ENCODE data around the gene HOXD13. TPM values are rescaled to one million over a fixed set of nuclear protein-coding genes. Genes with fewer than 3 reads are reported as not detected.

HOXD13 gene
- total RNA-seq, 1 donor from 2014 or later = 1.1 TPM

- peak; percentile 90 for DNase-seq (ENCODE audit: low spot score)
Measured at GRCh38 chr2:176130147-176130956, 37.8 kb downstream of the HOXD13 start.

GRCh38 chr2:176130957-176131847, 38.7 kb downstream of the HOXD13 start:
- DNase-seq (ENCODE audit: low spot score) = no peak

- DNase-seq (ENCODE audit: low spot score) = no peak
Measured at GRCh38 chr2:176131848-176132158, 39.3 kb downstream of the HOXD13 start.

- DNase-seq (ENCODE audit: low spot score) = peak; percentile 73
Measured at GRCh38 chr2:176132205-176133171, 40.0 kb downstream of the HOXD13 start.

- DNase-seq (ENCODE audit: low spot score) = no peak
Measured at GRCh38 chr2:176133389-176133788, 40.9 kb downstream of the HOXD13 start.

GRCh38 chr2:176134035-176134434, 41.5 kb downstream of the HOXD13 start:
- no peak for DNase-seq (ENCODE audit: low spot score)

- no peak for DNase-seq (ENCODE audit: low spot score)
Measured at GRCh38 chr2:176135035-176135440, 42.5 kb downstream of the HOXD13 start.

- DNase-seq (ENCODE audit: low spot score) = peak; percentile 89
Measured at GRCh38 chr2:176136374-176137251, 44.1 kb downstream of the HOXD13 start.

GRCh38 chr2:176137252-176137580, 44.7 kb downstream of the HOXD13 start:
- DNase-seq (ENCODE audit: low spot score) = no peak

- DNase-seq (ENCODE audit: low spot score) = no peak
Measured at GRCh38 chr2:176137906-176138305, 45.4 kb downstream of the HOXD13 start.

- DNase-seq (ENCODE audit: low spot score) = peak; percentile 74
Measured at GRCh38 chr2:176138526-176138922, 46.0 kb downstream of the HOXD13 start.

- DNase-seq (ENCODE audit: low spot score) = peak; percentile 71
Measured at GRCh38 chr2:176138923-176139660, 46.6 kb downstream of the HOXD13 start.

- peak; percentile 85 for DNase-seq (ENCODE audit: low spot score)
Measured at GRCh38 chr2:176139661-176140512, 47.4 kb downstream of the HOXD13 start.

- DNase-seq (ENCODE audit: low spot score) = peak; percentile 92
Measured at GRCh38 chr2:176140513-176141317, 48.2 kb downstream of the HOXD13 start.

GRCh38 chr2:176142281-176142680, 49.8 kb downstream of the HOXD13 start:
- DNase-seq (ENCODE audit: low spot score) = peak; percentile 65

Data from mesenteric fat pad (tissue), 1 donor.